Neural cell (in vitro differentiated cells): ENCODE data around the gene KCNJ12.

Experiments
- EP300 ChIP-seq: fragments of 450-650 bp; conservative IDR thresholded peaks from 2 replicates; pipeline ENCODE4 v1.6.1; 2014; ENCODE audit warnings: antibody characterized with exemption, mild to moderate bottlenecking, moderate library complexity; ENCODE audit not compliant: poor library complexity, severe bottlenecking
- EZH2 ChIP-seq: fragments of 200-600, 300-800 bp; shearing (Covaris generic), sonication (generic); IDR thresholded peaks from 2 replicates; pipeline ENCODE4 v1.6.1; 2014; ENCODE audit warnings: antibody characterized with exemption, low read length, borderline replicate concordance, mild to moderate bottlenecking; ENCODE audit not compliant: insufficient read depth, poor library complexity, severe bottlenecking
- MXI1 ChIP-seq: fragments of 450-650 bp; conservative IDR thresholded peaks from 2 replicates; pipeline ENCODE4 v1.6.1; 2014; ENCODE audit warnings: antibody characterized with exemption, mild to moderate bottlenecking; ENCODE audit not compliant: poor library complexity, severe bottlenecking
- POLR2AphosphoS5 ChIP-seq: IDR thresholded peaks from 2 replicates; pipeline ENCODE4 v1.6.1; 2012
- RAD21 ChIP-seq: fragments of 450-650 bp; conservative IDR thresholded peaks from 2 replicates; pipeline ENCODE4 v1.6.1; 2014; ENCODE audit warnings: antibody characterized with exemption, mild to moderate bottlenecking, moderate library complexity
- SMC3 ChIP-seq: fragments of 450-650 bp; conservative IDR thresholded peaks from 2 replicates; pipeline ENCODE4 v1.6.1; 2014; ENCODE audit warnings: antibody characterized with exemption, mild to moderate bottlenecking, moderate library complexity; ENCODE audit not compliant: poor library complexity
- TAF1 ChIP-seq: IDR thresholded peaks from 2 replicates; pipeline ENCODE4 v1.6.1; 2012; ENCODE audit warnings: low read depth
- TF ChIP-seq, protein P1 (sequence below): fragments of 450-650 bp; IDR thresholded peaks from 2 replicates; pipeline ENCODE4 v1.5.1; 2014; ENCODE audit warnings: antibody characterized with exemption, mild to moderate bottlenecking, moderate library complexity; ENCODE audit not compliant: poor library complexity, severe bottlenecking
- TF ChIP-seq, protein P2 (sequence below): IDR thresholded peaks from 2 replicates; pipeline ENCODE4 v1.6.1; 2012; ENCODE audit warnings: borderline replicate concordance

DNA sequence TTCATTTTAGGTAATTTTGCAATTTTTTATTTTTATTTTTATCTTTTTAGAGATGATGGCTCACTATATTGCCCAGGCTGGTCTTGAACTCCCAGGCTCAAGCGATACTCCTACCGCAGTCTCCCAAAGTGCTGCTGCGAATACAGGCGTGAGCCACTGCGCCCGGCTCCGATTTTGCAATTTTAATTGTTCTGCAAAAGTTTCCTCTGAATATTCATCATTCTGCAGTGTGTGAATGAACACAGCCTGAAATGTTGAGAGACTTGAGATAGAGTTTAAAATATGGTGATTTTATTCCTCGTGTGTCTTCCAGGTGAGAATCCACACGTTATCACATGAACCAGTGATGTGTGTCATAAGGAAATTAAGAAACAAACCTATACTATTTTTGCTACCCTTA, 75.8 kb downstream of the KCNJ12 start:
- TF ChIP-seq, protein P1, sequence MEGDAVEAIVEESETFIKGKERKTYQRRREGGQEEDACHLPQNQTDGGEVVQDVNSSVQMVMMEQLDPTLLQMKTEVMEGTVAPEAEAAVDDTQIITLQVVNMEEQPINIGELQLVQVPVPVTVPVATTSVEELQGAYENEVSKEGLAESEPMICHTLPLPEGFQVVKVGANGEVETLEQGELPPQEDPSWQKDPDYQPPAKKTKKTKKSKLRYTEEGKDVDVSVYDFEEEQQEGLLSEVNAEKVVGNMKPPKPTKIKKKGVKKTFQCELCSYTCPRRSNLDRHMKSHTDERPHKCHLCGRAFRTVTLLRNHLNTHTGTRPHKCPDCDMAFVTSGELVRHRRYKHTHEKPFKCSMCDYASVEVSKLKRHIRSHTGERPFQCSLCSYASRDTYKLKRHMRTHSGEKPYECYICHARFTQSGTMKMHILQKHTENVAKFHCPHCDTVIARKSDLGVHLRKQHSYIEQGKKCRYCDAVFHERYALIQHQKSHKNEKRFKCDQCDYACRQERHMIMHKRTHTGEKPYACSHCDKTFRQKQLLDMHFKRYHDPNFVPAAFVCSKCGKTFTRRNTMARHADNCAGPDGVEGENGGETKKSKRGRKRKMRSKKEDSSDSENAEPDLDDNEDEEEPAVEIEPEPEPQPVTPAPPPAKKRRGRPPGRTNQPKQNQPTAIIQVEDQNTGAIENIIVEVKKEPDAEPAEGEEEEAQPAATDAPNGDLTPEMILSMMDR, result no peak
- TF ChIP-seq POLR2AphosphoS5 (no peak), MXI1 (no peak), EP300 (no peak), SMC3 (no peak), EZH2 (no peak), RAD21 (no peak), TAF1 (no peak)
- TF ChIP-seq, protein P2, sequence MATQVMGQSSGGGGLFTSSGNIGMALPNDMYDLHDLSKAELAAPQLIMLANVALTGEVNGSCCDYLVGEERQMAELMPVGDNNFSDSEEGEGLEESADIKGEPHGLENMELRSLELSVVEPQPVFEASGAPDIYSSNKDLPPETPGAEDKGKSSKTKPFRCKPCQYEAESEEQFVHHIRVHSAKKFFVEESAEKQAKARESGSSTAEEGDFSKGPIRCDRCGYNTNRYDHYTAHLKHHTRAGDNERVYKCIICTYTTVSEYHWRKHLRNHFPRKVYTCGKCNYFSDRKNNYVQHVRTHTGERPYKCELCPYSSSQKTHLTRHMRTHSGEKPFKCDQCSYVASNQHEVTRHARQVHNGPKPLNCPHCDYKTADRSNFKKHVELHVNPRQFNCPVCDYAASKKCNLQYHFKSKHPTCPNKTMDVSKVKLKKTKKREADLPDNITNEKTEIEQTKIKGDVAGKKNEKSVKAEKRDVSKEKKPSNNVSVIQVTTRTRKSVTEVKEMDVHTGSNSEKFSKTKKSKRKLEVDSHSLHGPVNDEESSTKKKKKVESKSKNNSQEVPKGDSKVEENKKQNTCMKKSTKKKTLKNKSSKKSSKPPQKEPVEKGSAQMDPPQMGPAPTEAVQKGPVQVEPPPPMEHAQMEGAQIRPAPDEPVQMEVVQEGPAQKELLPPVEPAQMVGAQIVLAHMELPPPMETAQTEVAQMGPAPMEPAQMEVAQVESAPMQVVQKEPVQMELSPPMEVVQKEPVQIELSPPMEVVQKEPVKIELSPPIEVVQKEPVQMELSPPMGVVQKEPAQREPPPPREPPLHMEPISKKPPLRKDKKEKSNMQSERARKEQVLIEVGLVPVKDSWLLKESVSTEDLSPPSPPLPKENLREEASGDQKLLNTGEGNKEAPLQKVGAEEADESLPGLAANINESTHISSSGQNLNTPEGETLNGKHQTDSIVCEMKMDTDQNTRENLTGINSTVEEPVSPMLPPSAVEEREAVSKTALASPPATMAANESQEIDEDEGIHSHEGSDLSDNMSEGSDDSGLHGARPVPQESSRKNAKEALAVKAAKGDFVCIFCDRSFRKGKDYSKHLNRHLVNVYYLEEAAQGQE, result no peak
